ENCODE measurements around the gene ATF6.

ATF6 gene

GRCh38 chr1:161905269-161905884 lies 139.3 kb downstream of the ATF6 start:
- DNase-seq: no peak

GRCh38 chr1:161907265-161907664 lies 141.1 kb downstream of the ATF6 start:
- no peak for DNase-seq

GRCh38 chr1:161908264-161908663 lies 142.1 kb downstream of the ATF6 start:
- DNase-seq: no peak

GRCh38 chr1:161910604-161911003 lies 144.5 kb downstream of the ATF6 start:
- no peak for DNase-seq

GRCh38 chr1:161913482-161914140 lies 147.5 kb downstream of the ATF6 start:
- DNase-seq: no peak

- no peak for DNase-seq
Observed at GRCh38 chr1:161914595-161914994, 148.5 kb downstream of the ATF6 start.

- no peak for DNase-seq
Observed at GRCh38 chr1:161915051-161915503, 149.0 kb downstream of the ATF6 start.

GRCh38 chr1:161915978-161916377 lies 149.9 kb downstream of the ATF6 start:
- no peak for DNase-seq

GRCh38 chr1:161919229-161919628 lies 153.1 kb downstream of the ATF6 start:
- no peak for DNase-seq

- DNase-seq: no peak
Observed at GRCh38 chr1:161921491-161921890, 155.4 kb downstream of the ATF6 start.

GRCh38 chr1:161921990-161922389 lies 155.9 kb downstream of the ATF6 start:
- DNase-seq: no peak

- no peak for DNase-seq
Observed at GRCh38 chr1:161928056-161928455, 161.9 kb downstream of the ATF6 start.

GRCh38 chr1:161929137-161929536 lies 163.0 kb downstream of the ATF6 start:
- DNase-seq: no peak

- DNase-seq: no peak
Observed at GRCh38 chr1:161930064-161930463, 163.9 kb downstream of the ATF6 start.

- DNase-seq: no peak
Observed at GRCh38 chr1:161932668-161933067, 166.5 kb downstream of the ATF6 start.

- DNase-seq: no peak
Observed at GRCh38 chr1:161933592-161934588, 167.8 kb downstream of the ATF6 start.

- DNase-seq: no peak
Observed at GRCh38 chr1:161935264-161935663, 169.1 kb downstream of the ATF6 start.

- DNase-seq: no peak
Observed at GRCh38 chr1:161936786-161937185, 170.7 kb downstream of the ATF6 start.

GRCh38 chr1:161940866-161941591 lies 174.9 kb downstream of the ATF6 start:
- DNase-seq: no peak

GRCh38 chr1:161941726-161942436 lies 175.8 kb downstream of the ATF6 start:
- DNase-seq: no peak

- no peak for DNase-seq
Observed at GRCh38 chr1:161943737-161944136, 177.6 kb downstream of the ATF6 start.

GRCh38 chr1:161944381-161944780 lies 178.3 kb downstream of the ATF6 start:
- no peak for DNase-seq

All from right forelimb (tissue), 1 donor.